ENCODE measurements around the gene FBLN1. TPM values are rescaled to one million over a fixed set of nuclear protein-coding genes. Genes with fewer than 3 reads are reported as not detected.
"Not testable (repeated sequence)": the region's sequence is repeated elsewhere in the genome, so short reads cannot be mapped to it uniquely, and the experiment has no call there.

FBLN1 gene
- polyA plus RNA-seq, 1 donor from 2014 or later, result 3.4 TPM

GRCh38 chr22:45494306-45494705, 8.4 kb upstream of the FBLN1 start:
- not testable (repeated sequence) for H3K9me2 ChIP-seq (ENCODE audit: insufficient read depth, low read length); H3K4me3 ChIP-seq (ENCODE audit: low read length); H3K9ac ChIP-seq (ENCODE audit: low read length); H4K20me1 ChIP-seq (ENCODE audit: insufficient read depth); H3K27ac ChIP-seq (ENCODE audit: low read length); H3K4me2 ChIP-seq (ENCODE audit: low read length); H3K27me3 ChIP-seq (ENCODE audit: insufficient read depth, low read depth, low read length); H3K79me2 ChIP-seq (replicated peaks; ENCODE audit: insufficient read depth, low read length); H3K9me3 ChIP-seq (ENCODE audit: low read length); H3K36me3 ChIP-seq (ENCODE audit: insufficient read depth, low read length); H2AFZ ChIP-seq (ENCODE audit: low read depth, low read length); H3F3A ChIP-seq (ENCODE audit: insufficient read depth, low read length, poor library complexity, severe bottlenecking)

GRCh38 chr22:45495616-45496015, 7.1 kb upstream of the FBLN1 start:
- H3K9me3 ChIP-seq (ENCODE audit: low read length); H3K4me3 ChIP-seq (ENCODE audit: low read length); H2AFZ ChIP-seq (ENCODE audit: low read depth, low read length); H3K27ac ChIP-seq (ENCODE audit: low read length); H3K36me3 ChIP-seq (ENCODE audit: insufficient read depth, low read length); H3K9me2 ChIP-seq (ENCODE audit: insufficient read depth, low read length); H4K20me1 ChIP-seq (ENCODE audit: insufficient read depth); H3K4me2 ChIP-seq (ENCODE audit: low read length); H3K27me3 ChIP-seq (ENCODE audit: insufficient read depth, low read depth, low read length); H3K9ac ChIP-seq (ENCODE audit: low read length); H3F3A ChIP-seq (ENCODE audit: insufficient read depth, low read length, poor library complexity, severe bottlenecking); H3K79me2 ChIP-seq (replicated peaks; ENCODE audit: insufficient read depth, low read length): not testable (repeated sequence)

- H3K4me2 ChIP-seq (ENCODE audit: low read length), result no peak overlapping the region
- no peak for TF ChIP-seq SMC3 (conservative IDR thresholded peaks at IDR 0.05; ENCODE audit: poor library complexity)
- no peak for TF ChIP-seq REST (IDR thresholded peaks at IDR 0.05; ENCODE audit: borderline replicate concordance)
- no peak for TF ChIP-seq EZH2 (IDR thresholded peaks at IDR 0.05; ENCODE audit: borderline replicate concordance, insufficient read depth, low read length, poor library complexity, severe bottlenecking)
- no peak for TF ChIP-seq CTCF (IDR thresholded peaks at IDR 0.05; ENCODE audit: poor library complexity, severe bottlenecking)
- no peak for TF ChIP-seq MXI1 (conservative IDR thresholded peaks at IDR 0.05; ENCODE audit: poor library complexity, severe bottlenecking)
- no peak for TF ChIP-seq EP300 (conservative IDR thresholded peaks at IDR 0.05; ENCODE audit: poor library complexity, severe bottlenecking)
- TF ChIP-seq RAD21 (conservative IDR thresholded peaks at IDR 0.05), result no peak
- TF ChIP-seq POLR2AphosphoS5 (IDR thresholded peaks at IDR 0.05), result no peak
- no peak for TF ChIP-seq TAF1 (IDR thresholded peaks at IDR 0.05; ENCODE audit: low read depth)
- no peaks in the 10 kb centered on the region for H3K9me2 ChIP-seq (ENCODE audit: insufficient read depth, low read length)
- no peaks in the 10 kb centered on the region for H3K36me3 ChIP-seq (ENCODE audit: insufficient read depth, low read length)
- no peaks in the 10 kb centered on the region for H3F3A ChIP-seq (ENCODE audit: insufficient read depth, low read length, poor library complexity, severe bottlenecking)
- no peaks in the 10 kb centered on the region for H3K9me3 ChIP-seq (ENCODE audit: low read length)
- no peaks in the 10 kb centered on the region for H3K27me3 ChIP-seq (ENCODE audit: insufficient read depth, low read depth, low read length)
- H3K79me2 ChIP-seq (replicated peaks; ENCODE audit: insufficient read depth, low read length), result no peaks in the 10 kb centered on the region
- H2AFZ ChIP-seq (ENCODE audit: low read depth, low read length), result no peak overlapping the region
- H3K9ac ChIP-seq (ENCODE audit: low read length), result no peak overlapping the region
- H3K4me3 ChIP-seq (ENCODE audit: low read length), result no peak overlapping the region
- no peak overlapping the region for H3K27ac ChIP-seq (ENCODE audit: low read length)
- H4K20me1 ChIP-seq (ENCODE audit: insufficient read depth), result no peaks in the 10 kb centered on the region
Measured at GRCh38 chr22:45496451-45496941, 6.2 kb upstream of the FBLN1 start.

All from neural cell (in vitro differentiated cells).